Breast epithelium (tissue), 3 donors: ENCODE measurements around the gene KCNG2.

Source experiments
- POLR2A ChIP-seq: fragments of 450-650 bp; IDR thresholded peaks from one replicate; pipeline ENCODE4 v1.6.1; 2016; ENCODE audit warnings: antibody characterized with exemption, mild to moderate bottlenecking, moderate library complexity
- TF ChIP-seq, protein P1 (sequence below), 3 donors: fragments of 450-650 bp; IDR thresholded peaks; one replicate each; pipeline ENCODE4 v1.5.1; 2016 to 2017; ENCODE audit warnings: antibody characterized with exemption in 3 of 3, mild to moderate bottlenecking in 3 of 3, moderate library complexity in 3 of 3

DNA sequence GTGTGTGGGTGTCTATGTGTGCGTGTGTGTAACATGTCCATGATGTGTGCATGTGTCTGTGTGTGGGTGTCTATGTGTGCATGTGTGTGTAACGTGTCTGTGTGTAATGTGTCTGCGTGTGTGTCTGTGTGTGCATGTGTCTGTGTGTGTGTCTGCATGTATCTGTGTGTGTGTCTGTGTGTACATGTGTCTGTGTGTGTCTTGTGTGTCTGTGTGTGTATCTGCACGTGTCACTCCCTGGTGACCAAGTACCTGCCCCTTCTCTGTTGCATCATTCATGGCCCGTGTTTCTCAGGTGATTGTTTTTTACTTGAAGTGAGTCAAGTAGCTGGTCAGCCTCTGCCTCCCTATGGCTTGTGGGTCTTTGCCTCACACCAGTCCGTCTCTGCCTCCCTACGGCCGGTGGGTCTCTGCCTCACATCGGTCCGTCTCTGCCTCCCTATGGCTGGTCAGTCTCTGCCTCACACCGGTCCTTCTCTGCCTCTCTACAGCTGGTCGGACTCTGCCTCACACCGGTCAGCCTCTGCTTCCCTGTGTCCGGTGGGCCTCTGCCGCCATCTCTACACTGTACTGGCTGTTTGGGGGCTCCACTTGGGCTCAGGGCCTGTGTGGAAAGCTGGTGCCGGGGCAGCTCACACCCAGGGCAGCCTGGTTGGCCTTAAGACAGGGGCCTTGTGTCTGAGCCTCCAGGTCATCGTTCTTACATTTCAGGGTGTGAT, 31.6 kb downstream of the KCNG2 start:
- no peak for TF ChIP-seq POLR2A
- TF ChIP-seq, protein P1, sequence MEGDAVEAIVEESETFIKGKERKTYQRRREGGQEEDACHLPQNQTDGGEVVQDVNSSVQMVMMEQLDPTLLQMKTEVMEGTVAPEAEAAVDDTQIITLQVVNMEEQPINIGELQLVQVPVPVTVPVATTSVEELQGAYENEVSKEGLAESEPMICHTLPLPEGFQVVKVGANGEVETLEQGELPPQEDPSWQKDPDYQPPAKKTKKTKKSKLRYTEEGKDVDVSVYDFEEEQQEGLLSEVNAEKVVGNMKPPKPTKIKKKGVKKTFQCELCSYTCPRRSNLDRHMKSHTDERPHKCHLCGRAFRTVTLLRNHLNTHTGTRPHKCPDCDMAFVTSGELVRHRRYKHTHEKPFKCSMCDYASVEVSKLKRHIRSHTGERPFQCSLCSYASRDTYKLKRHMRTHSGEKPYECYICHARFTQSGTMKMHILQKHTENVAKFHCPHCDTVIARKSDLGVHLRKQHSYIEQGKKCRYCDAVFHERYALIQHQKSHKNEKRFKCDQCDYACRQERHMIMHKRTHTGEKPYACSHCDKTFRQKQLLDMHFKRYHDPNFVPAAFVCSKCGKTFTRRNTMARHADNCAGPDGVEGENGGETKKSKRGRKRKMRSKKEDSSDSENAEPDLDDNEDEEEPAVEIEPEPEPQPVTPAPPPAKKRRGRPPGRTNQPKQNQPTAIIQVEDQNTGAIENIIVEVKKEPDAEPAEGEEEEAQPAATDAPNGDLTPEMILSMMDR (IDR thresholded peaks at IDR 0.05) = no peak
